Neural progenitor cell (in vitro differentiated cells): Measurements from ENCODE around the gene ZSCAN21. TPM values are rescaled to one million over a fixed set of nuclear protein-coding genes. Genes with fewer than 3 reads are reported as not detected.

ENCODE experiments used
- DNase-seq: peaks from one replicate; pipeline ENCODE4 v3.0.0-alpha.2; 2016; ENCODE audit warnings: low spot score
- H2AFZ ChIP-seq: fragments of 200-600 bp; sonication (generic); replicated peaks from 2 replicates; pipeline ENCODE4 v1.6.1; 2016; ENCODE audit warnings: antibody characterized with exemption
- H3F3A ChIP-seq: fragments of 200-600 bp; sonication (generic); 2 replicates; pipeline ENCODE4 v1.6.1; 2016; ENCODE audit warnings: antibody characterized with exemption, low read depth
- H3K27ac ChIP-seq: fragments of 200-600 bp; sonication (generic); 2 replicates; pipeline ENCODE4 v1.5.1; 2016; ENCODE audit warnings: mild to moderate bottlenecking
- H3K27me3 ChIP-seq: fragments of 200-600 bp; sonication (generic); 2 replicates; pipeline ENCODE4 v1.6.1; 2016; ENCODE audit warnings: mild to moderate bottlenecking, moderate library complexity
- H3K36me3 ChIP-seq: fragments of 200-600 bp; sonication (generic); 2 replicates; pipeline ENCODE4 v1.5.1; 2016
- H3K4me1 ChIP-seq: fragments of 200-600 bp; sonication (generic); 2 replicates; pipeline ENCODE4 v1.6.1; 2016; ENCODE audit warnings: mixed run types
- H3K4me2 ChIP-seq: fragments of 200-600 bp; sonication (generic); 2 replicates; pipeline ENCODE4 v1.6.1; 2016
- H3K4me3 ChIP-seq: fragments of 200-600 bp; sonication (generic); 2 replicates; pipeline ENCODE4 v1.5.1; 2016
- H3K79me2 ChIP-seq: fragments of 200-600 bp; sonication (generic); 2 replicates; pipeline ENCODE4 v1.6.1; 2016; ENCODE audit warnings: low read depth
- H3K9ac ChIP-seq: fragments of 200-600 bp; sonication (generic); 2 replicates; pipeline ENCODE4 v1.6.1; 2016
- H3K9me3 ChIP-seq: fragments of 200-600 bp; sonication (generic); 2 replicates; pipeline ENCODE4 v1.5.1; 2016; ENCODE audit warnings: low read depth
- H4K20me1 ChIP-seq: fragments of 200-600 bp; sonication (generic); 2 replicates; pipeline ENCODE4 v1.6.1; 2016; ENCODE audit warnings: low read depth
- H3K27ac Mint-ChIP-seq: 3 replicates; pipeline ENCODE4 v1.8.0; 2021; ENCODE audit warnings: mixed read lengths
- H3K27me3 Mint-ChIP-seq: 2 replicates; pipeline ENCODE4 v1.8.0; 2022; ENCODE audit warnings: low read depth, mild to moderate bottlenecking, inconsistent platforms, moderate library complexity, mixed read lengths; ENCODE audit not compliant: insufficient read depth
- H3K36me3 Mint-ChIP-seq: 3 replicates; pipeline ENCODE4 v1.8.0; 2021; ENCODE audit warnings: mixed read lengths
- H3K4me1 Mint-ChIP-seq: 3 replicates; pipeline ENCODE4 v1.8.0; 2021; ENCODE audit warnings: mixed read lengths
- H3K4me3 Mint-ChIP-seq: 3 replicates; pipeline ENCODE4 v1.8.0; 2021; ENCODE audit warnings: mild to moderate bottlenecking, moderate library complexity, mixed read lengths
- H3K9me3 Mint-ChIP-seq: 3 replicates; pipeline ENCODE4 v1.8.0; 2020; ENCODE audit warnings: mixed read lengths
- CTCF ChIP-seq: fragments of 200-600 bp; sonication (generic); IDR thresholded peaks from 2 replicates; pipeline ENCODE4 v1.5.1; 2017; ENCODE audit warnings: antibody characterized with exemption, mild to moderate bottlenecking
- EZH2 ChIP-seq: fragments of 200-600 bp; sonication (generic); IDR thresholded peaks from 2 replicates; pipeline ENCODE4 v1.6.1; 2017; ENCODE audit warnings: antibody characterized with exemption, mild to moderate bottlenecking, moderate library complexity
- EZH2phosphoT487 ChIP-seq: fragments of 200-600 bp; sonication (generic); IDR thresholded peaks from 2 replicates; pipeline ENCODE4 v1.6.1; 2017; ENCODE audit warnings: antibody characterized with exemption
- total RNA-seq: library from RNA; depleted of rRNA; stranded (reverse); fragments of >200 nt; gene quantifications from 2 replicates; pipeline ENCODE4 v1.2.3, GENCODE V29; 2015; ENCODE audit warnings: low replicate concordance

Gene ZSCAN21
- total RNA-seq, 1 donor from 2014 or later, result 29.0 TPM

GRCh38 chr7:100027197-100027596 is 22.4 kb upstream of the ZSCAN21 start:
- Histone ChIP-seq H3K79me2 (peaks cover 12% of the 10 kb centered on the region), H3K4me2 (no peak overlapping the region), H3K27ac (no peak overlapping the region), H3K4me3 (no peak overlapping the region), H3K4me1 (no peaks in the 10 kb centered on the region), H3F3A (peaks cover 3% of the 10 kb centered on the region), H3K9me3 (no peaks in the 10 kb centered on the region), H3K9ac (no peak overlapping the region), H4K20me1 (peaks cover 21% of the 10 kb centered on the region), H3K27me3 (no peaks in the 10 kb centered on the region), H2AFZ (no peak overlapping the region), H3K36me3 (peaks cover 25% of the 10 kb centered on the region)
- Mint-ChIP-seq H3K27ac (no peak overlapping the region), H3K9me3 (no peaks in the 10 kb centered on the region), H3K4me1 (no peaks in the 10 kb centered on the region), H3K27me3 (peaks cover under 1% of the 10 kb centered on the region), H3K36me3 (peaks cover 39% of the 10 kb centered on the region), H3K4me3 (no peak overlapping the region)
- DNase-seq, result no peak
- no peak for TF ChIP-seq EZH2phosphoT487
- TF ChIP-seq EZH2, result no peak
- TF ChIP-seq CTCF, result no peak

GRCh38 chr7:100029596-100029995 is 20.0 kb upstream of the ZSCAN21 start:
- no peak overlapping the region for H3K4me3 ChIP-seq
- Mint-ChIP-seq H3K4me1 (no peaks in the 10 kb centered on the region), H3K27me3 (peaks cover 2% of the 10 kb centered on the region), H3K36me3 (peaks cover 47% of the 10 kb centered on the region), H3K27ac (no peak overlapping the region), H3K9me3 (no peaks in the 10 kb centered on the region), H3K4me3 (no peak overlapping the region)
- H3K9ac ChIP-seq, result no peak overlapping the region
- no peak overlapping the region for H3K4me2 ChIP-seq
- H3K27ac ChIP-seq, result no peak overlapping the region
- H4K20me1 ChIP-seq, result no peaks in the 10 kb centered on the region
- H3K36me3 ChIP-seq, result peaks cover 18% of the 10 kb centered on the region
- H3K4me1 ChIP-seq, result no peaks in the 10 kb centered on the region
- no peak overlapping the region for H2AFZ ChIP-seq
- H3F3A ChIP-seq, result peaks cover 3% of the 10 kb centered on the region
- DNase-seq, result no peak
- TF ChIP-seq CTCF, result no peak
- TF ChIP-seq EZH2phosphoT487, result no peak
- TF ChIP-seq EZH2, result no peak
- no peaks in the 10 kb centered on the region for H3K9me3 ChIP-seq
- no peaks in the 10 kb centered on the region for H3K27me3 ChIP-seq
- H3K79me2 ChIP-seq, result no peaks in the 10 kb centered on the region

- H3K4me2 ChIP-seq, result no peak overlapping the region
- Mint-ChIP-seq H3K4me1 (no peaks in the 10 kb centered on the region), H3K4me3 (no peak overlapping the region), H3K27ac (no peak overlapping the region), H3K27me3 (peaks cover 4% of the 10 kb centered on the region), H3K36me3 (peaks cover 65% of the 10 kb centered on the region), H3K9me3 (no peaks in the 10 kb centered on the region)
- H3K79me2 ChIP-seq, result no peaks in the 10 kb centered on the region
- TF ChIP-seq EZH2, result no peak
- no peak for TF ChIP-seq CTCF
- TF ChIP-seq EZH2phosphoT487, result no peak
- no peak overlapping the region for H3K9ac ChIP-seq
- H3K27ac ChIP-seq, result no peak overlapping the region
- H4K20me1 ChIP-seq, result no peaks in the 10 kb centered on the region
- H3F3A ChIP-seq, result no peaks in the 10 kb centered on the region
- no peak overlapping the region for H2AFZ ChIP-seq
- H3K4me3 ChIP-seq, result no peak overlapping the region
- no peaks in the 10 kb centered on the region for H3K4me1 ChIP-seq
- peaks cover 9% of the 10 kb centered on the region for H3K36me3 ChIP-seq
- no peak for DNase-seq
- no peaks in the 10 kb centered on the region for H3K9me3 ChIP-seq
- no peaks in the 10 kb centered on the region for H3K27me3 ChIP-seq
Observed at GRCh38 chr7:100033526-100033925, 16.0 kb upstream of the ZSCAN21 start.
